GM12873 (cell line): ENCODE results near the gene LAMA5.

Experiments
- CTCF ChIP-seq: IDR thresholded peaks from 2 replicates; pipeline ENCODE4 v1.5.1; 2012; ENCODE audit warnings: low read depth, mild to moderate bottlenecking, moderate library complexity, low read length, control low read depth; ENCODE audit not compliant: insufficient read depth; ENCODE audit errors: missing control alignments

LAMA5 gene

GRCh38 chr20:62277253-62277652, 89.9 kb downstream of the LAMA5 start:
- no peak for TF ChIP-seq CTCF

- TF ChIP-seq CTCF = no peak
Observed at GRCh38 chr20:62276439-62276838, 90.7 kb downstream of the LAMA5 start.

- no peak for TF ChIP-seq CTCF
Observed at GRCh38 chr20:62275219-62275618, 91.9 kb downstream of the LAMA5 start.

- no peak for TF ChIP-seq CTCF
Observed at GRCh38 chr20:62274332-62274950, 92.7 kb downstream of the LAMA5 start.

- TF ChIP-seq CTCF = no peak
Observed at GRCh38 chr20:62273416-62273815, 93.7 kb downstream of the LAMA5 start.

- peak; percentile 17 for TF ChIP-seq CTCF
Observed at GRCh38 chr20:62272200-62272599, 94.9 kb downstream of the LAMA5 start.

- TF ChIP-seq CTCF = no peak
Observed at GRCh38 chr20:62269871-62270270, 97.2 kb downstream of the LAMA5 start.
